Measurements from ENCODE around the gene PCDHGA5.

Gene PCDHGA5

GRCh38 chr5:141351591-141351990 is 12.4 kb upstream of the PCDHGA5 start:
- Histone ChIP-seq H3K9me3 (ENCODE audit: control insufficient read depth in 2 of 2, low read length in 2 of 2) (peaks cover 3 to 22% of the 10 kb centered on the region in 2 donors), H3K36me3 (ENCODE audit: control insufficient read depth in 2 of 2, insufficient read depth in 2 of 2, low read length in 2 of 2) (no peaks in the 10 kb centered on the region), H3K27ac (ENCODE audit: low read depth in 2 of 2, low read length in 2 of 2) (no peak overlapping the region), H3K4me3 (ENCODE audit: low read length in 2 of 2) (no peak overlapping the region), H3K4me1 (ENCODE audit: control insufficient read depth in 2 of 2, insufficient read depth in 2 of 2, low read length in 2 of 2) (no peaks in the 10 kb centered on the region), H3K27me3 (ENCODE audit: control insufficient read depth in 2 of 2, insufficient read depth in 2 of 2, low read length in 2 of 2) (no peaks in the 10 kb centered on the region), H3K9ac (ENCODE audit: low read depth in 1 of 2, low read length in 2 of 2) (no peak overlapping the region)

GRCh38 chr5:141354900-141355469 is 9.0 kb upstream of the PCDHGA5 start, which contains the start of gene PCDHGA4:
Gene PCDHGA4, plus strand, starts transcription at chr5:141355021. Its CDS starts 87 bp downstream, at chr5:141355108.
- H3K9ac ChIP-seq (ENCODE audit: low read depth in 1 of 2, low read length in 2 of 2), result no peak within 1 kb of the TSS
- no peak within 1 kb of the TSS for H3K27ac ChIP-seq (ENCODE audit: low read depth in 2 of 2, low read length in 2 of 2)
- H3K27me3 ChIP-seq (ENCODE audit: control insufficient read depth in 2 of 2, insufficient read depth in 2 of 2, low read length in 2 of 2), result no peaks in the 10 kb centered on the region
- no peaks in the 10 kb centered on the region for H3K4me1 ChIP-seq (ENCODE audit: control insufficient read depth in 2 of 2, insufficient read depth in 2 of 2, low read length in 2 of 2)
- H3K9me3 ChIP-seq (ENCODE audit: control insufficient read depth in 2 of 2, low read length in 2 of 2), result peaks cover 3 to 22% of the 10 kb centered on the region in 2 donors
- H3K36me3 ChIP-seq (ENCODE audit: control insufficient read depth in 2 of 2, insufficient read depth in 2 of 2, low read length in 2 of 2), result no peaks in the 10 kb centered on the region
- H3K4me3 ChIP-seq (ENCODE audit: low read length in 2 of 2), result peak within 1 kb of the TSS in 1 of 2 donors; percentile 8

GRCh38 chr5:141355641-141356040 is 8.3 kb upstream of the PCDHGA5 start:
- H3K4me1 ChIP-seq (ENCODE audit: control insufficient read depth in 2 of 2, insufficient read depth in 2 of 2, low read length in 2 of 2), result no peaks in the 10 kb centered on the region
- H3K27ac ChIP-seq (ENCODE audit: low read depth in 2 of 2, low read length in 2 of 2), result no peak overlapping the region
- H3K9me3 ChIP-seq (ENCODE audit: control insufficient read depth in 2 of 2, low read length in 2 of 2), result peaks cover 3 to 23% of the 10 kb centered on the region in 2 donors
- H3K36me3 ChIP-seq (ENCODE audit: control insufficient read depth in 2 of 2, insufficient read depth in 2 of 2, low read length in 2 of 2), result no peaks in the 10 kb centered on the region
- H3K27me3 ChIP-seq (ENCODE audit: control insufficient read depth in 2 of 2, insufficient read depth in 2 of 2, low read length in 2 of 2), result no peaks in the 10 kb centered on the region
- H3K9ac ChIP-seq (ENCODE audit: low read depth in 1 of 2, low read length in 2 of 2), result no peak overlapping the region
- no peak overlapping the region for H3K4me3 ChIP-seq (ENCODE audit: low read length in 2 of 2)

GRCh38 chr5:141356133-141356532 is 7.8 kb upstream of the PCDHGA5 start:
- Histone ChIP-seq H3K4me3 (ENCODE audit: low read length in 2 of 2) (no peak overlapping the region), H3K9ac (ENCODE audit: low read depth in 1 of 2, low read length in 2 of 2) (no peak overlapping the region), H3K9me3 (ENCODE audit: control insufficient read depth in 2 of 2, low read length in 2 of 2) (peaks cover 3 to 23% of the 10 kb centered on the region in 2 donors), H3K36me3 (ENCODE audit: control insufficient read depth in 2 of 2, insufficient read depth in 2 of 2, low read length in 2 of 2) (no peaks in the 10 kb centered on the region), H3K4me1 (ENCODE audit: control insufficient read depth in 2 of 2, insufficient read depth in 2 of 2, low read length in 2 of 2) (no peaks in the 10 kb centered on the region), H3K27ac (ENCODE audit: low read depth in 2 of 2, low read length in 2 of 2) (no peak overlapping the region), H3K27me3 (ENCODE audit: control insufficient read depth in 2 of 2, insufficient read depth in 2 of 2, low read length in 2 of 2) (no peaks in the 10 kb centered on the region)

DNA sequence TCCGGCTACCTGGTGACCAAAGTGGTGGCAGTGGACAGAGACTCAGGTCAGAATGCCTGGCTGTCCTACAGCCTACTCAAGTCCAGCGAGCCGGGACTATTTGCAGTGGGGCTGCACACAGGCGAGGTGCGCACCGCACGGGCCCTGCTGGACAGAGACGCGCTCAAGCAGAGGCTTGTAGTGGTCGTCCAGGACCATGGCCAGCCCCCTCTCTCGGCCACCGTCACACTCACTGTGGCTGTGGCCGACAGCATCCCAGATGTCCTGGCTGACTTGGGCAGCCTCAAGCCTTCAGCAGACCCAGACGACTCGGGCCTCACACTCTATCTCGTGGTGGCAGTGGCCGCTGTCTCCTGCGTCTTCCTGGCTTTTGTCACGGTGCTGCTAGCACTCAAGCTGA is 7.0 kb upstream of the PCDHGA5 start:
- H3K9ac ChIP-seq (ENCODE audit: low read depth in 1 of 2, low read length in 2 of 2), result no peak overlapping the region
- no peak overlapping the region for H3K4me3 ChIP-seq (ENCODE audit: low read length in 2 of 2)
- H3K4me1 ChIP-seq (ENCODE audit: control insufficient read depth in 2 of 2, insufficient read depth in 2 of 2, low read length in 2 of 2), result no peaks in the 10 kb centered on the region
- no peaks in the 10 kb centered on the region for H3K27me3 ChIP-seq (ENCODE audit: control insufficient read depth in 2 of 2, insufficient read depth in 2 of 2, low read length in 2 of 2)
- H3K36me3 ChIP-seq (ENCODE audit: control insufficient read depth in 2 of 2, insufficient read depth in 2 of 2, low read length in 2 of 2), result no peaks in the 10 kb centered on the region
- no peak overlapping the region for H3K27ac ChIP-seq (ENCODE audit: low read depth in 2 of 2, low read length in 2 of 2)
- peaks cover 3 to 25% of the 10 kb centered on the region in 2 donors for H3K9me3 ChIP-seq (ENCODE audit: control insufficient read depth in 2 of 2, low read length in 2 of 2)

GRCh38 chr5:141359790-141360426 is 4.1 kb upstream of the PCDHGA5 start, which contains the start of gene PCDHGB2:
Gene PCDHGB2, plus strand, starts transcription at chr5:141359994. Its CDS starts 142 bp downstream, at chr5:141360136.
- no peak within 1 kb of the TSS for H3K27ac ChIP-seq (ENCODE audit: low read depth in 2 of 2, low read length in 2 of 2)
- H3K27me3 ChIP-seq (ENCODE audit: control insufficient read depth in 2 of 2, insufficient read depth in 2 of 2, low read length in 2 of 2), result no peaks in the 10 kb centered on the region
- H3K4me3 ChIP-seq (ENCODE audit: low read length in 2 of 2), result peak within 1 kb of the TSS; percentile 34 to 69
- no peak within 1 kb of the TSS for H3K9ac ChIP-seq (ENCODE audit: low read depth in 1 of 2, low read length in 2 of 2)
- no peaks in the 10 kb centered on the region for H3K36me3 ChIP-seq (ENCODE audit: control insufficient read depth in 2 of 2, insufficient read depth in 2 of 2, low read length in 2 of 2)
- H3K4me1 ChIP-seq (ENCODE audit: control insufficient read depth in 2 of 2, insufficient read depth in 2 of 2, low read length in 2 of 2), result no peaks in the 10 kb centered on the region
- peaks cover 17 to 29% of the 10 kb centered on the region in 2 donors for H3K9me3 ChIP-seq (ENCODE audit: control insufficient read depth in 2 of 2, low read length in 2 of 2)

GRCh38 chr5:141360685-141361084 is 3.3 kb upstream of the PCDHGA5 start:
- Histone ChIP-seq H3K9ac (ENCODE audit: low read depth in 1 of 2, low read length in 2 of 2) (no peak overlapping the region), H3K36me3 (ENCODE audit: control insufficient read depth in 2 of 2, insufficient read depth in 2 of 2, low read length in 2 of 2) (no peaks in the 10 kb centered on the region), H3K27ac (ENCODE audit: low read depth in 2 of 2, low read length in 2 of 2) (no peak overlapping the region), H3K4me1 (ENCODE audit: control insufficient read depth in 2 of 2, insufficient read depth in 2 of 2, low read length in 2 of 2) (no peaks in the 10 kb centered on the region), H3K27me3 (ENCODE audit: control insufficient read depth in 2 of 2, insufficient read depth in 2 of 2, low read length in 2 of 2) (peaks cover 0 to 6% of the 10 kb centered on the region in 2 donors), H3K4me3 (ENCODE audit: low read length in 2 of 2) (no peak overlapping the region), H3K9me3 (ENCODE audit: control insufficient read depth in 2 of 2, low read length in 2 of 2) (peaks cover 22 to 31% of the 10 kb centered on the region in 2 donors)

DNA sequence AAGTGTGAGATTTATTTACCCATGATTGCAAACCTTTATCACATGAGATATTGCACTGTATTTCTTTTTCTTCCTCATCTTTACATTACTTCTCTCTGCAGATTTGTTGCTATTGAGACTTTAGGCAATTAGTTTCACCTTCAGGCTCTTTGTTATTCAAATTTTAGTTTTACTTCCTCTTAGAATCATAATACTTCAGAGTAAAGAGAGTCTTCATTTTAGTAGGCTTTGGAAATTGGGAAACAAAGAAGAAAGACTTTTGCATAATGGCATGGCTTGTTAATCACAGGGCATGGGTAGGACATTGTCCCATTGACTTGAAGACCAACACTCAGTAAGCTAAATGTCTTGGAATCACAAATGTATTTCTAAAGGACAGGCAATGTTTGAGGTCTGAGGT is 1.2 kb upstream of the PCDHGA5 start:
- H3K27me3 ChIP-seq (ENCODE audit: control insufficient read depth in 2 of 2, insufficient read depth in 2 of 2, low read length in 2 of 2), result peaks cover 0 to 6% of the 10 kb centered on the region in 2 donors
- no peak overlapping the region for H3K9ac ChIP-seq (ENCODE audit: low read depth in 1 of 2, low read length in 2 of 2)
- H3K27ac ChIP-seq (ENCODE audit: low read depth in 2 of 2, low read length in 2 of 2), result no peak overlapping the region
- no peaks in the 10 kb centered on the region for H3K4me1 ChIP-seq (ENCODE audit: control insufficient read depth in 2 of 2, insufficient read depth in 2 of 2, low read length in 2 of 2)
- no peak overlapping the region for H3K4me3 ChIP-seq (ENCODE audit: low read length in 2 of 2)
- H3K9me3 ChIP-seq (ENCODE audit: control insufficient read depth in 2 of 2, low read length in 2 of 2), result peaks cover 25 to 41% of the 10 kb centered on the region in 2 donors
- no peaks in the 10 kb centered on the region for H3K36me3 ChIP-seq (ENCODE audit: control insufficient read depth in 2 of 2, insufficient read depth in 2 of 2, low read length in 2 of 2)

DNA sequence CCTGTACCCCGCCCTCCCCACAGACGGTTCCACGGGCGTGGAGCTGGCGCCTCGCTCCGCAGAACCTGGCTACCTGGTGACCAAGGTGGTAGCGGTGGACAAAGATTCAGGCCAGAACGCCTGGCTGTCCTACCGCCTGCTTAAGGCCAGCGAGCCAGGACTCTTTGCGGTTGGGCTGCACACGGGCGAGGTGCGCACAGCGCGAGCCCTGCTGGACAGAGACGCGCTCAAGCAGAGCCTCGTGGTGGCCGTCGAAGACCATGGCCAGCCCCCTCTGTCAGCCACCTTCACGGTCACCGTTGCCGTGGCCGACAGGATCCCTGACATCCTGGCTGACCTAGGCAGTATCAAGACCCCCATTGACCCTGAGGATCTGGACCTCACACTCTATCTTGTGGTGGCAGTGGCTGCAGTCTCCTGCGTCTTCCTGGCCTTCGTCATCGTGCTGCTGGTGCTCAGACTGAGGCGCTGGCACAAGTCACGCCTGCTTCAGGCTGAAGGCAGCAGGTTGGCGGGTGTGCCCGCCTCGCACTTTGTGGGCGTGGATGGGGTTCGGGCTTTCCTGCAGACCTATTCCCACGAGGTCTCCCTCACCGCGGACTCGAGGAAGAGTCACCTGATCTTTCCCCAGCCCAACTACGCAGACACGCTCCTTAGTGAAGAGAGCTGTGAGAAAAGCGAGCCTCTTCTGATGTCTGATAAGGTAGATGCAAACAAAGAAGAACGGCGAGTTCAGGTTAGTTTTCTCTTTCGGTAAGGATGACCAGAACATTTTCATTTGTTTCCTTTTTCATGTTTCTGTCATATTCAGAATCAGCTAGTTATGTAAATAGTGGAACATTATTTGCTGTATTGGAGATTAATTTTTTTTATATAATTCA is 2.3 kb downstream of the PCDHGA5 start:
- Histone ChIP-seq H3K27ac (ENCODE audit: low read depth in 2 of 2, low read length in 2 of 2) (no peak overlapping the region), H3K9ac (ENCODE audit: low read depth in 1 of 2, low read length in 2 of 2) (no peak overlapping the region), H3K36me3 (ENCODE audit: control insufficient read depth in 2 of 2, insufficient read depth in 2 of 2, low read length in 2 of 2) (no peaks in the 10 kb centered on the region), H3K27me3 (ENCODE audit: control insufficient read depth in 2 of 2, insufficient read depth in 2 of 2, low read length in 2 of 2) (peaks cover 0 to 6% of the 10 kb centered on the region in 2 donors), H3K9me3 (ENCODE audit: control insufficient read depth in 2 of 2, low read length in 2 of 2) (peaks cover 29 to 45% of the 10 kb centered on the region in 2 donors), H3K4me3 (ENCODE audit: low read length in 2 of 2) (no peak overlapping the region), H3K4me1 (ENCODE audit: control insufficient read depth in 2 of 2, insufficient read depth in 2 of 2, low read length in 2 of 2) (no peaks in the 10 kb centered on the region)

Data from mucosa of rectum (tissue), 2 donors.